Hematopoietic multipotent progenitor cell treated with erythropoietin and hydrocortisone succinate and interleukin-3 and kit ligand, for 17 days (in vitro differentiated cells): Measurements from ENCODE around the gene SH2D3C.
"Not testable (repeated sequence)": the region's sequence is repeated elsewhere in the genome, so short reads cannot be mapped to it uniquely, and the experiment has no call there.

ENCODE experiments used
- DNase-seq: peaks from one replicate; pipeline ENCODE4 v3.0.0-alpha.2; 2015; ENCODE audit warnings: low spot score

SH2D3C gene

GRCh38 chr9:127763918-127764384 lies 14.5 kb downstream of the SH2D3C start:
- peak; percentile 65 for DNase-seq

GRCh38 chr9:127762111-127762676 lies 16.3 kb downstream of the SH2D3C start:
- no peak for DNase-seq

GRCh38 chr9:127761491-127761956 lies 16.9 kb downstream of the SH2D3C start:
- no peak for DNase-seq

GRCh38 chr9:127761061-127761460 lies 17.4 kb downstream of the SH2D3C start:
- no peak for DNase-seq

- no peak for DNase-seq
Measured at GRCh38 chr9:127758843-127759242, 19.6 kb downstream of the SH2D3C start.

- DNase-seq = not testable (repeated sequence)
Measured at GRCh38 chr9:127756776-127757175, 21.7 kb downstream of the SH2D3C start.

GRCh38 chr9:127756233-127756632 lies 22.2 kb downstream of the SH2D3C start:
- DNase-seq = no peak

- no peak for DNase-seq
Measured at GRCh38 chr9:127755061-127756060, 23.1 kb downstream of the SH2D3C start.

GRCh38 chr9:127754099-127755060 lies 24.1 kb downstream of the SH2D3C start:
- DNase-seq = no peak

- DNase-seq = no peak
Measured at GRCh38 chr9:127753622-127754021, 24.8 kb downstream of the SH2D3C start.

- no peak for DNase-seq
Measured at GRCh38 chr9:127753148-127753547, 25.3 kb downstream of the SH2D3C start.

- no peak for DNase-seq
Measured at GRCh38 chr9:127751269-127752054, 27.0 kb downstream of the SH2D3C start.

- DNase-seq = no peak
Measured at GRCh38 chr9:127749090-127749787, 29.2 kb downstream of the SH2D3C start.

GRCh38 chr9:127746959-127747569 lies 31.4 kb downstream of the SH2D3C start:
- DNase-seq = no peak

- DNase-seq = no peak
Measured at GRCh38 chr9:127744398-127745110, 33.9 kb downstream of the SH2D3C start.

- no peak for DNase-seq
Measured at GRCh38 chr9:127742435-127743088, 35.9 kb downstream of the SH2D3C start.

GRCh38 chr9:127741831-127742434 lies 36.5 kb downstream of the SH2D3C start:
- DNase-seq = no peak

GRCh38 chr9:127739614-127740330 lies 38.7 kb downstream of the SH2D3C start:
- no peak for DNase-seq
